Thoracic aorta (tissue), 2 donors: Measurements from ENCODE around the gene PMEPA1. TPM values are rescaled to one million over a fixed set of nuclear protein-coding genes. Genes with fewer than 3 reads are reported as not detected.

ENCODE experiments used
- ATAC-seq: fragments of 150-250 bp; one replicate; pipeline ENCODE4 v1.8.0; 2017; ENCODE audit warnings: low read depth; ENCODE audit not compliant: insufficient number of reproducible peaks, low FRiP score
- DNase-seq: peaks from one replicate; pipeline ENCODE4 v3.0.0-alpha.2; 2020; ENCODE audit warnings: low spot score
- H3K27ac ChIP-seq, 2 donors: fragments of 200-600 bp; sonication (generic); 1 replicate in 1 of 2; 2 replicates in 1 of 2; pipeline ENCODE4 v1.5.1; 2016; ENCODE audit warnings: mild to moderate bottlenecking in 2 of 2, moderate library complexity in 2 of 2
- H3K27me3 ChIP-seq: fragments of 200-600 bp; sonication (generic); replicated peaks from 2 replicates; pipeline ENCODE4 v1.6.0; 2016; ENCODE audit warnings: mild to moderate bottlenecking; ENCODE audit not compliant: insufficient read depth
- H3K36me3 ChIP-seq: fragments of 200-600 bp; sonication (generic); one replicate; pipeline ENCODE4 v1.5.1; 2016
- H3K4me1 ChIP-seq, 2 donors: fragments of 200-600 bp; sonication (generic); 1 replicate in 1 of 2; 2 replicates in 1 of 2; pipeline versions ENCODE4 v1.5.1 to v1.6.0; 2016; ENCODE audit warnings: low read depth in 2 of 2, mild to moderate bottlenecking in 1 of 2; ENCODE audit not compliant: control insufficient read depth in 1 of 2
- H3K4me3 ChIP-seq: fragments of 200-600 bp; sonication (generic); 2 replicates; pipeline ENCODE4 v1.5.1; 2016; ENCODE audit warnings: mild to moderate bottlenecking
- H3K9me3 ChIP-seq: fragments of 200-600 bp; sonication (generic); 2 replicates; pipeline ENCODE4 v1.5.1; 2016
- total RNA-seq, 2 donors: library from RNA; depleted of rRNA; stranded (reverse); fragments of >200 nt; gene quantifications; one replicate each; pipeline versions ENCODE4 v1.1.0 to v1.2.3, GENCODE V29; 2016
- TF ChIP-seq, protein P1 (sequence below): fragments of 200-600 bp; sonication (generic); IDR thresholded peaks from one replicate; pipeline ENCODE4 v1.5.1; 2019; ENCODE audit warnings: antibody characterized with exemption

Gene PMEPA1
- total RNA-seq, 2 donors from 2014 or later: 68.4 to 104 TPM

DNA sequence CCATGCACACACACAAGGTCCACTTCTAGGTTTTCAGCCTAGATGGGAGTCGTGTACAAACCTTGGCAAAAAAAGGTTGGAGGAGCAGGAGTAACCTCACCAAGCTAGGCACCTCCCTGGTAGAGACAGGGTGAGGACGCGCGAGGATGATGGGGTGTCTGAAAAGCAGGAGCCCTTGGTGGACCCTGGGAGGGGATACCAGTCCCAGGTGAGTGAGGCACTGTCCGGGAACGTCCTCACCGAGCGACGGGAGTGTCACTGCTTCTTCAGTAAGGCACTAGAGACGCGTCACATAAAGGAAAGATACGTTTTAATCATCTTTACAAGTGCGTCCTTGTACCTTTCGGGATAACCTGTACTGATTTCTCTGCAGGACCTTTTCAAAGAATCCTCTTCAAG lies 60.2 kb downstream of the PMEPA1 start:
- DNase-seq: no peak
- ATAC-seq: no peak
- TF ChIP-seq, protein P1, sequence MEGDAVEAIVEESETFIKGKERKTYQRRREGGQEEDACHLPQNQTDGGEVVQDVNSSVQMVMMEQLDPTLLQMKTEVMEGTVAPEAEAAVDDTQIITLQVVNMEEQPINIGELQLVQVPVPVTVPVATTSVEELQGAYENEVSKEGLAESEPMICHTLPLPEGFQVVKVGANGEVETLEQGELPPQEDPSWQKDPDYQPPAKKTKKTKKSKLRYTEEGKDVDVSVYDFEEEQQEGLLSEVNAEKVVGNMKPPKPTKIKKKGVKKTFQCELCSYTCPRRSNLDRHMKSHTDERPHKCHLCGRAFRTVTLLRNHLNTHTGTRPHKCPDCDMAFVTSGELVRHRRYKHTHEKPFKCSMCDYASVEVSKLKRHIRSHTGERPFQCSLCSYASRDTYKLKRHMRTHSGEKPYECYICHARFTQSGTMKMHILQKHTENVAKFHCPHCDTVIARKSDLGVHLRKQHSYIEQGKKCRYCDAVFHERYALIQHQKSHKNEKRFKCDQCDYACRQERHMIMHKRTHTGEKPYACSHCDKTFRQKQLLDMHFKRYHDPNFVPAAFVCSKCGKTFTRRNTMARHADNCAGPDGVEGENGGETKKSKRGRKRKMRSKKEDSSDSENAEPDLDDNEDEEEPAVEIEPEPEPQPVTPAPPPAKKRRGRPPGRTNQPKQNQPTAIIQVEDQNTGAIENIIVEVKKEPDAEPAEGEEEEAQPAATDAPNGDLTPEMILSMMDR: no peak

DNA sequence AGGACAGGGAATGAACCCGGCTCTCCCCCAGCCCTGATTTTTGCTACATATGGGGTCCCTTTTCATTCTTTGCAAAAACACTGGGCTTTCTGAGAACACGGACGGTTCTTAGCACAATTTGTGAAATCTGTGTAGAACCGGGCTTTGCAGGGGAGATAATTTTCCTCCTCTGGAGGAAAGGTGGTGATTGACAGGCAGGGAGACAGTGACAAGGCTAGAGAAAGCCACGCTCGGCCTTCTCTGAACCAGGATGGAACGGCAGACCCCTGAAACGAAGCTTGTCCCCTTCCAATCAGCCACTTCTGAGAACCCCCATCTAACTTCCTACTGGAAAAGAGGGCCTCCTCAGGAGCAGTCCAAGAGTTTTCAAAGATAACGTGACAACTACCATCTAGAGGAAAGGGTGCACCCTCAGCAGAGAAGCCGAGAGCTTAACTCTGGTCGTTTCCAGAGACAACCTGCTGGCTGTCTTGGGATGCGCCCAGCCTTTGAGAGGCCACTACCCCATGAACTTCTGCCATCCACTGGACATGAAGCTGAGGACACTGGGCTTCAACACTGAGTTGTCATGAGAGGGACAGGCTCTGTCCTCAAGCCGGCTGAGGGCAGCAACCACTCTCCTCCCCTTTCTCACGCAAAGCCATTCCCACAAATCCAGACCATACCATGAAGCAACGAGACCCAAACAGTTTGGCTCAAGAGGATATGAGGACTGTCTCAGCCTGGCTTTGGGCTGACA lies 60.8 kb downstream of the PMEPA1 start:
- H3K9me3 ChIP-seq: peaks cover 8% of the 10 kb centered on the region
- no peak for ATAC-seq
- no peak overlapping the region for H3K4me3 ChIP-seq

More for the DNA sequence above, 60.2 kb downstream of the PMEPA1 start:
- Histone ChIP-seq H3K4me1 (peaks cover 0 to 3% of the 10 kb centered on the region in 2 donors), H3K27me3 (no peaks in the 10 kb centered on the region), H3K9me3 (peaks cover 7% of the 10 kb centered on the region), H3K36me3 (peaks cover 25% of the 10 kb centered on the region), H3K27ac (no peak overlapping the region), H3K4me3 (no peak overlapping the region)

DNA sequence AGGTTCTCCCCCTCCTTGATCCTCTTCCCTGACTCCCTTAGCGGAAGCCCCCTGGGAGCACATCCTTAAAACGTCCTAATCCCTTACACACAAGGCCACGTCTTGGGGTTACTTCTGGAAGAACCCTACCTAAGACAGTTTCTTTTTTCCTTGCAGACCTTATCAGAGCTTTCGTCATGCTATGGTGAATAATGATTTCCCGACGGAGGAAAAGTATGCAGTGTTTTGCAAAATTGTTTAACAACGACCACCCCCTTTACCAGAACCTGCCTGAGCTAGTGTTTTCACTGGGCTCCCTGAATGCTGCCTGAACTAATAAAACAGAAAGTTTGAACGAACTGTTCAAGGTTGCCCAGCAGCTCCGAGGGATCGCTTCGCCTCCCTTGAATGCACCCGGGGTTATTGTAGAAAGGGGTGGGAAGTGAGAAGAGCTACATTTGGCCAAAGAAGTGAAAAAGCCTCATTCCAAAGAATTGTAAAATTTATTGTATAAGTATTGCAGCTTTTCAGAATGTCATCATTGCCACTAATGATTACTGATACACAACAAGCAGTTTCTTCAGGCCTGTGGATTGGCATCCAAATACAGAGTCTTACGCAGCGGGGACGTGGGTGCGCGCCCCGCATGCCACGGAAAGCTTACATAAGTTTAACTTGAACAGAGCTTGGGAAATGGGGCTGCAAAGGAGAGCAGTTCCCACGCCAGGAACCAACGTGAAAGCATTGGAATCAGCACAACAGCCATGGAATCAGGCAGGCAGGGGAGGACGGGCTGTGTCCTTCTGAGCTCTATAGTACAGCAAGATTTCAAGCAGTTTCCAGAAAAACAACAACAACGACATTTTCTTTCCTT lies 61.7 kb downstream of the PMEPA1 start:
- ATAC-seq (no peak), DNase-seq (no peak)
- Histone ChIP-seq H3K27me3 (no peaks in the 10 kb centered on the region), H3K9me3 (peaks cover 8% of the 10 kb centered on the region), H3K4me1 (no peaks in the 10 kb centered on the region), H3K36me3 (peaks cover 17% of the 10 kb centered on the region), H3K27ac (no peak overlapping the region), H3K4me3 (no peak overlapping the region)
- TF ChIP-seq, protein P1: no peak

More for the DNA sequence above, 60.8 kb downstream of the PMEPA1 start:
- peaks cover 25% of the 10 kb centered on the region for H3K36me3 ChIP-seq
- no peak for DNase-seq
- TF ChIP-seq, protein P1: no peak
- H3K4me1 ChIP-seq: no peaks in the 10 kb centered on the region
- no peak overlapping the region for H3K27ac ChIP-seq
- no peaks in the 10 kb centered on the region for H3K27me3 ChIP-seq

- ATAC-seq: no peak
- DNase-seq: no peak
Observed at GRCh38 chr20:57647006-57647932, 62.5 kb downstream of the PMEPA1 start.

More at GRCh38 chr20:57647006-57647932, 62.5 kb downstream of the PMEPA1 start:
- Histone ChIP-seq H3K27ac (no peak overlapping the region), H3K27me3 (no peaks in the 10 kb centered on the region), H3K4me3 (no peak overlapping the region), H3K9me3 (peaks cover 8% of the 10 kb centered on the region), H3K36me3 (peaks cover 13% of the 10 kb centered on the region), H3K4me1 (no peaks in the 10 kb centered on the region)
- TF ChIP-seq, protein P1: no peak
